Loucy (cell line): ENCODE data around the gene DHX29.

ENCODE experiments used
- H2AFZ ChIP-seq: fragments of 200-600 bp; sonication (generic); 2 replicates; pipeline ENCODE4 v1.6.0; 2016; ENCODE audit warnings: antibody characterized with exemption, mild to moderate bottlenecking, low read length, moderate library complexity
- H3F3A ChIP-seq: fragments of 200-600 bp; 2 replicates; pipeline ENCODE4 v1.6.0; 2016; ENCODE audit warnings: antibody characterized with exemption, low read depth, mild to moderate bottlenecking
- H3K27me3 ChIP-seq: fragments of 200-600 bp; sonication (generic); 2 replicates; pipeline ENCODE4 v1.6.1; 2014; ENCODE audit warnings: low read length, mild to moderate bottlenecking; ENCODE audit not compliant: insufficient read depth, poor library complexity, severe bottlenecking
- H3K36me3 ChIP-seq: fragments of 200-600 bp; sonication (generic); 2 replicates; pipeline ENCODE4 v1.6.1; 2016; ENCODE audit warnings: low read length; ENCODE audit not compliant: insufficient read depth
- H3K4me1 ChIP-seq: fragments of 200-600 bp; sonication (generic); 2 replicates; pipeline ENCODE4 v1.5.1; 2014; ENCODE audit warnings: low read length, mild to moderate bottlenecking; ENCODE audit not compliant: insufficient read depth, poor library complexity, severe bottlenecking
- H3K4me2 ChIP-seq: fragments of 200-600 bp; sonication (generic); 2 replicates; pipeline ENCODE4 v1.6.0; 2014; ENCODE audit warnings: antibody characterized with exemption, low read length, low read depth, mild to moderate bottlenecking; ENCODE audit not compliant: poor library complexity, severe bottlenecking
- H3K4me3 ChIP-seq: fragments of 200-600 bp; sonication (generic); 2 replicates; pipeline ENCODE4 v1.5.1; 2014; ENCODE audit warnings: low read length, mild to moderate bottlenecking, mixed read lengths; ENCODE audit not compliant: poor library complexity, severe bottlenecking
- H3K79me2 ChIP-seq: fragments of 200-600 bp; sonication (generic); 2 replicates; pipeline ENCODE4 v1.6.1; 2014; ENCODE audit warnings: low read length; ENCODE audit not compliant: insufficient read depth
- H3K9ac ChIP-seq: fragments of 200-600 bp; sonication (generic); 2 replicates; pipeline ENCODE4 v1.6.0; 2014; ENCODE audit warnings: mild to moderate bottlenecking, low read depth, low read length, moderate library complexity; ENCODE audit not compliant: poor library complexity, severe bottlenecking
- H3K9me2 ChIP-seq: fragments of 200-600 bp; sonication (generic); replicated peaks from 2 replicates; pipeline ENCODE4 v1.6.1; 2016; ENCODE audit warnings: low read depth, low read length, mixed read lengths
- H3K9me3 ChIP-seq: fragments of 200-600 bp; sonication (generic); 2 replicates; pipeline ENCODE4 v1.6.1; 2014; ENCODE audit warnings: mild to moderate bottlenecking, antibody characterized with exemption, low read length, low read depth; ENCODE audit not compliant: insufficient read depth
- H4K20me1 ChIP-seq: fragments of 200-600 bp; sonication (generic); 2 replicates; pipeline ENCODE4 v1.6.0; 2014; ENCODE audit warnings: antibody characterized with exemption, low read length, mild to moderate bottlenecking; ENCODE audit not compliant: insufficient read depth, poor library complexity, severe bottlenecking
- CTCF ChIP-seq: fragments of 200-600 bp; sonication (generic); conservative IDR thresholded peaks from 2 replicates; pipeline ENCODE4 v1.5.1; 2014; ENCODE audit warnings: mild to moderate bottlenecking, antibody characterized with exemption, low read length
- EZH2phosphoT487 ChIP-seq: fragments of 200-600 bp; IDR thresholded peaks from 2 replicates; pipeline ENCODE4 v1.6.1; 2018; ENCODE audit warnings: antibody characterized with exemption, mild to moderate bottlenecking, moderate library complexity, borderline replicate concordance

Gene DHX29

GRCh38 chr5:55338810-55339243, 31.3 kb upstream of the DHX29 start:
- Histone ChIP-seq H3K9ac (no peak overlapping the region), H3K36me3 (peaks cover 61% of the 10 kb centered on the region), H3K9me2 (no peaks in the 10 kb centered on the region), H3K79me2 (peaks cover 62% of the 10 kb centered on the region), H4K20me1 (peaks cover 36% of the 10 kb centered on the region), H3K4me3 (no peak overlapping the region), H3K4me2 (no peak overlapping the region), H3K4me1 (no peaks in the 10 kb centered on the region), H3F3A (no peaks in the 10 kb centered on the region), H3K9me3 (no peaks in the 10 kb centered on the region), H3K27me3 (no peaks in the 10 kb centered on the region), H2AFZ (no peak overlapping the region)
- no peak for TF ChIP-seq EZH2phosphoT487
- no peak for TF ChIP-seq CTCF

GRCh38 chr5:55338092-55338613, 30.7 kb upstream of the DHX29 start:
- Histone ChIP-seq H4K20me1 (peaks cover 43% of the 10 kb centered on the region), H3K79me2 (peaks cover 69% of the 10 kb centered on the region), H3K36me3 (peaks cover 61% of the 10 kb centered on the region), H3F3A (no peaks in the 10 kb centered on the region), H3K9ac (no peak overlapping the region), H2AFZ (no peak overlapping the region), H3K4me3 (no peak overlapping the region), H3K27me3 (no peaks in the 10 kb centered on the region), H3K9me2 (no peaks in the 10 kb centered on the region), H3K9me3 (no peaks in the 10 kb centered on the region), H3K4me2 (peak overlapping the region; percentile 13), H3K4me1 (no peaks in the 10 kb centered on the region)
- TF ChIP-seq EZH2phosphoT487, result no peak
- TF ChIP-seq CTCF, result no peak

GRCh38 chr5:55333811-55334210, 26.3 kb upstream of the DHX29 start:
- Histone ChIP-seq H3K9me2 (no peaks in the 10 kb centered on the region), H3K36me3 (peaks cover 69% of the 10 kb centered on the region), H2AFZ (no peak overlapping the region)

More at GRCh38 chr5:55333811-55334210, 26.3 kb upstream of the DHX29 start:
- Histone ChIP-seq H3K4me2 (no peak overlapping the region), H3K79me2 (peaks cover 89% of the 10 kb centered on the region), H3K4me1 (no peaks in the 10 kb centered on the region), H3K9me3 (no peaks in the 10 kb centered on the region), H3K4me3 (no peak overlapping the region), H3F3A (no peaks in the 10 kb centered on the region), H3K27me3 (no peaks in the 10 kb centered on the region), H3K9ac (no peak overlapping the region), H4K20me1 (peaks cover 65% of the 10 kb centered on the region)
- TF ChIP-seq EZH2phosphoT487, result no peak
- no peak for TF ChIP-seq CTCF
